Stimulated activated CD4-positive, alpha-beta T cell treated with anti-CD3 and anti-CD28 coated beads, Interleukin-1b, Interleukin-23, amount 100 ng/mL, for 4 hours (primary cell): ENCODE results near the gene OTOG.

ENCODE experiments used
- DNase-seq, 2 donors: peaks; one replicate each; pipeline ENCODE4 v3.0.0-alpha.2; 2020; ENCODE audit warnings: low read depth in 2 of 2

OTOG gene

GRCh38 chr11:17633279-17633986, 86.4 kb downstream of the OTOG start:
- no peak for DNase-seq

- no peak for DNase-seq
These were observed 87.1 kb downstream of the OTOG start for GRCh38 chr11:17633987-17634775.

- DNase-seq: no peak
These were observed 87.9 kb downstream of the OTOG start for GRCh38 chr11:17634776-17635550.

GRCh38 chr11:17635551-17635938, 88.5 kb downstream of the OTOG start:
- no peak for DNase-seq

- DNase-seq: no peak
These were observed 89.7 kb downstream of the OTOG start for GRCh38 chr11:17636721-17637120.

- no peak for DNase-seq
These were observed 90.8 kb downstream of the OTOG start for GRCh38 chr11:17637901-17638300.

GRCh38 chr11:17638311-17638710, 91.3 kb downstream of the OTOG start:
- no peak for DNase-seq

- no peak for DNase-seq
These were observed 92.0 kb downstream of the OTOG start for GRCh38 chr11:17639091-17639490.

GRCh38 chr11:17639781-17640180, 92.7 kb downstream of the OTOG start:
- no peak for DNase-seq

GRCh38 chr11:17640493-17641164, 93.6 kb downstream of the OTOG start:
- DNase-seq: no peak

- DNase-seq: no peak
These were observed 94.8 kb downstream of the OTOG start for GRCh38 chr11:17641792-17642350.

- no peak for DNase-seq
These were observed 95.3 kb downstream of the OTOG start for GRCh38 chr11:17642370-17642769.

- DNase-seq: no peak
These were observed 95.9 kb downstream of the OTOG start for GRCh38 chr11:17642980-17643379.

- DNase-seq: no peak
These were observed 96.7 kb downstream of the OTOG start for GRCh38 chr11:17643506-17644405.

- no peak for DNase-seq
These were observed 98.3 kb downstream of the OTOG start for GRCh38 chr11:17645190-17645970.

- DNase-seq: no peak
These were observed 99.5 kb downstream of the OTOG start for GRCh38 chr11:17646451-17647145.

GRCh38 chr11:17648528-17648927, 101.5 kb downstream of the OTOG start:
- no peak for DNase-seq

- no peak for DNase-seq
These were observed 102.2 kb downstream of the OTOG start for GRCh38 chr11:17649261-17649660.

GRCh38 chr11:17649696-17650095, 102.6 kb downstream of the OTOG start:
- DNase-seq: no peak
